ENCODE data around the gene BCAN.

The BCAN gene

GRCh38 chr1:156592910-156593660, 48.8 kb upstream of the BCAN start:
- peaks cover 20% of the 10 kb centered on the region for H3K4me1 ChIP-seq (ENCODE audit: low read length)
- H3K27me3 ChIP-seq (replicated peaks; ENCODE audit: insufficient read depth, low read length) = no peaks in the 10 kb centered on the region
- H3K4me3 ChIP-seq (ENCODE audit: low read length) = 0 out of 2 replicates have a peak overlapping the region, but pooled peaks have one; percentile 94
- no peaks in the 10 kb centered on the region for H3K9me3 ChIP-seq (replicated peaks; ENCODE audit: insufficient read depth, low read length)
- H3K36me3 ChIP-seq (replicated peaks; ENCODE audit: insufficient read depth, low read length) = peaks cover 16% of the 10 kb centered on the region; the same call in 1 of the 2 replicates
- H2AFZ ChIP-seq (ENCODE audit: low read length) = no peak overlapping the region
- H3K4me2 ChIP-seq (ENCODE audit: low read depth, low read length) = peak overlapping the region; percentile 91; the same call in 1 of the 2 replicates
- peaks cover 42% of the 10 kb centered on the region for H3K79me2 ChIP-seq (ENCODE audit: low read length)
- peak overlapping the region; percentile 29; the same call in 1 of the 2 replicates for H3K27ac ChIP-seq (ENCODE audit: low read length)
- H3K9me2 ChIP-seq (replicated peaks; ENCODE audit: insufficient read depth, low read length) = no peaks in the 10 kb centered on the region
- DNase-seq = peak; percentile 59
- H4K20me1 ChIP-seq (ENCODE audit: insufficient read depth, low read length) = no peaks in the 10 kb centered on the region
- TF ChIP-seq, protein P1, sequence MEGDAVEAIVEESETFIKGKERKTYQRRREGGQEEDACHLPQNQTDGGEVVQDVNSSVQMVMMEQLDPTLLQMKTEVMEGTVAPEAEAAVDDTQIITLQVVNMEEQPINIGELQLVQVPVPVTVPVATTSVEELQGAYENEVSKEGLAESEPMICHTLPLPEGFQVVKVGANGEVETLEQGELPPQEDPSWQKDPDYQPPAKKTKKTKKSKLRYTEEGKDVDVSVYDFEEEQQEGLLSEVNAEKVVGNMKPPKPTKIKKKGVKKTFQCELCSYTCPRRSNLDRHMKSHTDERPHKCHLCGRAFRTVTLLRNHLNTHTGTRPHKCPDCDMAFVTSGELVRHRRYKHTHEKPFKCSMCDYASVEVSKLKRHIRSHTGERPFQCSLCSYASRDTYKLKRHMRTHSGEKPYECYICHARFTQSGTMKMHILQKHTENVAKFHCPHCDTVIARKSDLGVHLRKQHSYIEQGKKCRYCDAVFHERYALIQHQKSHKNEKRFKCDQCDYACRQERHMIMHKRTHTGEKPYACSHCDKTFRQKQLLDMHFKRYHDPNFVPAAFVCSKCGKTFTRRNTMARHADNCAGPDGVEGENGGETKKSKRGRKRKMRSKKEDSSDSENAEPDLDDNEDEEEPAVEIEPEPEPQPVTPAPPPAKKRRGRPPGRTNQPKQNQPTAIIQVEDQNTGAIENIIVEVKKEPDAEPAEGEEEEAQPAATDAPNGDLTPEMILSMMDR (IDR thresholded peaks at IDR 0.05; ENCODE audit: low read length) = no peak
- no peak for TF ChIP-seq EZH2phosphoT487 (IDR thresholded peaks at IDR 0.05; ENCODE audit: low read length)
- TF ChIP-seq EZH2 (optimal IDR thresholded peaks at IDR 0.05; ENCODE audit: low read depth, low read length) = no peak
- peaks cover 37% of the 10 kb centered on the region for H3F3A ChIP-seq (ENCODE audit: insufficient read depth, low read length)
- 0 out of 2 replicates have a peak overlapping the region, but pooled peaks have one; percentile 86 for H3K9ac ChIP-seq (ENCODE audit: low read length)

GRCh38 chr1:156593661-156593989, 48.3 kb upstream of the BCAN start:
- peaks cover 18% of the 10 kb centered on the region; the same call in 1 of the 2 replicates for H3K36me3 ChIP-seq (replicated peaks; ENCODE audit: insufficient read depth, low read length)
- no peaks in the 10 kb centered on the region for H3K27me3 ChIP-seq (replicated peaks; ENCODE audit: insufficient read depth, low read length)
- no peaks in the 10 kb centered on the region for H4K20me1 ChIP-seq (ENCODE audit: insufficient read depth, low read length)
- TF ChIP-seq, protein P1 (IDR thresholded peaks at IDR 0.05; ENCODE audit: low read length) = no peak
- H3K9me3 ChIP-seq (replicated peaks; ENCODE audit: insufficient read depth, low read length) = no peaks in the 10 kb centered on the region
- peak overlapping the region; percentile 29; the same call in 1 of the 2 replicates for H3K27ac ChIP-seq (ENCODE audit: low read length)
- H3K4me1 ChIP-seq (ENCODE audit: low read length) = peaks cover 20% of the 10 kb centered on the region
- H3K9me2 ChIP-seq (replicated peaks; ENCODE audit: insufficient read depth, low read length) = no peaks in the 10 kb centered on the region
- no peak overlapping the region for H3K9ac ChIP-seq (ENCODE audit: low read length)
- H3K4me2 ChIP-seq (ENCODE audit: low read depth, low read length) = no peak overlapping the region
- no peak overlapping the region for H2AFZ ChIP-seq (ENCODE audit: low read length)
- peaks cover 37% of the 10 kb centered on the region for H3F3A ChIP-seq (ENCODE audit: insufficient read depth, low read length)
- peaks cover 47% of the 10 kb centered on the region for H3K79me2 ChIP-seq (ENCODE audit: low read length)
- DNase-seq = no peak
- no peak overlapping the region for H3K4me3 ChIP-seq (ENCODE audit: low read length)

DNA sequence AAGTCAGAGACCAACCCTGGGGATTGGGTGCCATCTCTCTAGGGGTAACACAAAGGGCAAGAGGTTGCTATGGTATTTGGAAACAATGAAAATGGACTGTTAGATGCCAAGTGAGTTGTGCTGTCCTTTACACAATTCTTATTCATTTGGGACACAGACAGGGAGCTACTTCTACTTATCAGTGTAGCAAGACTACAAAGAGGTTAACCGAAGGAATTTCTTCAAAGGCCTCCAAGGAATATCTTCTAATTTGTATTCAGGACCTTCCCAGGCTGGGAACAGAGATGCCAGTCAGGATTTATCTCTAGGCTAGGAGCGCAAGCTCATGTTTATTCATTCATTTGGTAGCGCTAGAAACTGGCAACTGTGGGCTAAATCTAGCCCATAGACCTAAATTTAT, 47.7 kb upstream of the BCAN start:
- Histone ChIP-seq H2AFZ (ENCODE audit: low read length) (no peak overlapping the region), H3K4me3 (ENCODE audit: low read length) (no peak overlapping the region), H3K9me2 (replicated peaks; ENCODE audit: insufficient read depth, low read length) (no peaks in the 10 kb centered on the region), H3F3A (ENCODE audit: insufficient read depth, low read length) (peaks cover 37% of the 10 kb centered on the region), H3K4me2 (ENCODE audit: low read depth, low read length) (no peak overlapping the region), H3K27me3 (replicated peaks; ENCODE audit: insufficient read depth, low read length) (no peaks in the 10 kb centered on the region), H3K36me3 (replicated peaks; ENCODE audit: insufficient read depth, low read length) (peaks cover 18% of the 10 kb centered on the region; the same call in 1 of the 2 replicates), H3K9ac (ENCODE audit: low read length) (no peak overlapping the region), H3K27ac (ENCODE audit: low read length) (no peak overlapping the region), H3K9me3 (replicated peaks; ENCODE audit: insufficient read depth, low read length) (no peaks in the 10 kb centered on the region), H3K79me2 (ENCODE audit: low read length) (peaks cover 53% of the 10 kb centered on the region), H3K4me1 (ENCODE audit: low read length) (peaks cover 20% of the 10 kb centered on the region), H4K20me1 (ENCODE audit: insufficient read depth, low read length) (no peaks in the 10 kb centered on the region)
- no peak for DNase-seq
- TF ChIP-seq, protein P1 (IDR thresholded peaks at IDR 0.05; ENCODE audit: low read length) = no peak
- TF ChIP-seq EZH2phosphoT487 (IDR thresholded peaks at IDR 0.05; ENCODE audit: low read length) (no peak), EZH2 (optimal IDR thresholded peaks at IDR 0.05; ENCODE audit: low read depth, low read length) (no peak)
